ENCODE data around the gene HECTD4. TPM values are rescaled to one million over a fixed set of nuclear protein-coding genes. Genes with fewer than 3 reads are reported as not detected.

The HECTD4 gene
- total and polyA plus RNA-seq, 12 donors = 3.0 to 33.7 (median 23.9) TPM

- Histone ChIP-seq H3K27ac (no peak overlapping the region), H3K27me3 (no peaks in the 10 kb centered on the region), H3K9me3 (no peaks in the 10 kb centered on the region), H3K4me3 (no peak overlapping the region), H3K36me3 (peaks cover 0 to 74% (median 20%) of the 10 kb centered on the region in 9 donors), H3K4me1 (no peaks in the 10 kb centered on the region)
- intact Hi-C loops (cut with DNase I) = loop anchor here in 1 of 10 donors (10.0 kb wide), 1 partner anchor 109 kb away; the partner anchor contains the start of gene HECTD4
- no peak for TF ChIP-seq CTCF (IDR thresholded peaks at IDR 0.05)
- WGBS, 2 donors = 91 to 95% methylated on average over 3 of the region's 3 CpGs
- DNase-seq (no peak), ATAC-seq (no peak)
Observed at GRCh38 chr12:112275836-112276235, 106.4 kb downstream of the HECTD4 start.

GRCh38 chr12:112275207-112275606 is 107.0 kb downstream of the HECTD4 start:
- TF ChIP-seq CTCF (IDR thresholded peaks at IDR 0.05) = no peak
- Histone ChIP-seq H3K4me3 (no peak overlapping the region), H3K9me3 (no peaks in the 10 kb centered on the region), H3K27ac (no peak overlapping the region), H3K27me3 (no peaks in the 10 kb centered on the region), H3K36me3 (peaks cover 0 to 80% (median 23%) of the 10 kb centered on the region in 9 donors), H3K4me1 (no peaks in the 10 kb centered on the region)
- no peak for DNase-seq
- intact Hi-C loops (cut with DNase I) = loop anchor here in 1 of 10 donors (10.0 kb wide), 1 partner anchor 110 kb away; the partner anchor contains the start of gene HECTD4
- no peak for ATAC-seq
- 96 to 98% methylated on average over 2 of the region's 2 CpGs for WGBS, 2 donors

GRCh38 chr12:112270673-112271072 is 111.6 kb downstream of the HECTD4 start:
- H3K4me3 ChIP-seq = no peak overlapping the region
- ATAC-seq (no peak), DNase-seq (no peak)
- WGBS, 2 donors = 26 to 49% methylated on average over 1 of the region's 1 CpG
- no peaks in the 10 kb centered on the region for H3K4me1 ChIP-seq
- H3K27ac ChIP-seq = no peak overlapping the region
- no peaks in the 10 kb centered on the region for H3K27me3 ChIP-seq
- TF ChIP-seq CTCF (IDR thresholded peaks at IDR 0.05) = no peak
- peaks cover 0 to 92% (median 45%) of the 10 kb centered on the region in 9 donors for H3K36me3 ChIP-seq
- intact Hi-C loops (cut with DNase I) = loop anchor here in 1 of 10 donors (10.0 kb wide), 1 partner anchor 114 kb away; the partner anchor contains the start of gene HECTD4
- H3K9me3 ChIP-seq = no peaks in the 10 kb centered on the region

GRCh38 chr12:112266473-112266872 is 115.8 kb downstream of the HECTD4 start:
- WGBS, 2 donors = 93 to 100% methylated on average over 2 of the region's 2 CpGs
- DNase-seq (no peak), ATAC-seq (no peak)
- Histone ChIP-seq H3K4me3 (no peak overlapping the region), H3K36me3 (peaks cover 0 to 95% (median 44%) of the 10 kb centered on the region in 9 donors), H3K27me3 (no peaks in the 10 kb centered on the region), H3K27ac (no peak overlapping the region), H3K4me1 (no peaks in the 10 kb centered on the region), H3K9me3 (no peaks in the 10 kb centered on the region)
- intact Hi-C loops (cut with DNase I) = no loop called here
- no peak for TF ChIP-seq CTCF (IDR thresholded peaks at IDR 0.05)

All from heart right ventricle (tissue), 16 donors.